ENCODE results near the gene BFSP1. TPM values are rescaled to one million over a fixed set of nuclear protein-coding genes. Genes with fewer than 3 reads are reported as not detected.

Gene BFSP1
- total and polyA plus RNA-seq, 2 experiments from 2014 or later, result 2.0 to 2.3 TPM

DNA sequence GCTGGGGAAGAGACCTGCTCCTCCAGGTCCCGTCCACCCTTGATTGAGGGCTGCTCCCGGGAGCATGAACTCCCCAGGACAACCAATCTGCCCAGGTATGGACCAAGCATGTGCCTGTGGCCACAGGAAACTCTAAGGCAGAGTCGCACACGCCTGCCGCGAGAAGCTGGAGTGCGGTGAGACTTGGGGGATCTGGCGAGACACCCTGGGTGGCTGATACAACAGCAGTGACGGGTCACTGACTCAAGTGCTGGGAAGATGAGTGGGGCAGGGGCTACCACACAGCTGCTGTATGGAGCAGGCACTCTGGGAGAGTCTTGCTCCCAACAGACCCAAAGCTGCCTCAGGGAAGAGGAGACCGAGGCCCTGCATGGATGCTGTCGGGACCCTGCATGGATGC, 40.1 kb downstream of the BFSP1 start:
- WGBS (ENCODE audit: low lambda C conversion rate, missing lambda C conversion rate), result 95% methylated on average over 11 of the region's 11 CpGs
- no peak for TF ChIP-seq EZH2 (IDR thresholded peaks at IDR 0.05; ENCODE audit: borderline replicate concordance)
- no peak for TF ChIP-seq EZH2phosphoT487 (IDR thresholded peaks at IDR 0.05; ENCODE audit: low read depth, severe bottlenecking, unreplicated experiment)
- TF ChIP-seq CTCF (IDR thresholded peaks at IDR 0.05; ENCODE audit: poor library complexity), result no peak
- no peak overlapping the region for H3K4me2 ChIP-seq
- no peaks in the 10 kb centered on the region for H3K79me2 ChIP-seq
- no peaks in the 10 kb centered on the region for H3K9me3 ChIP-seq (ENCODE audit: low read depth)
- no peaks in the 10 kb centered on the region for H3K27me3 ChIP-seq
- H3K27ac ChIP-seq, result no peak overlapping the region
- H3K4me1 ChIP-seq (ENCODE audit: insufficient read depth), result no peaks in the 10 kb centered on the region
- H4K20me1 ChIP-seq (ENCODE audit: insufficient read depth, poor library complexity, severe bottlenecking), result no peaks in the 10 kb centered on the region
- no peaks in the 10 kb centered on the region for H3K9me2 ChIP-seq (replicated peaks; ENCODE audit: insufficient read depth)
- H2AFZ ChIP-seq, result no peak overlapping the region
- DNase-seq (ENCODE audit: low spot score), result no peak
- no peaks in the 10 kb centered on the region for H3K36me3 ChIP-seq (replicated peaks; ENCODE audit: insufficient read depth, low read depth)
- no peak overlapping the region for H3K4me3 ChIP-seq

- H4K20me1 ChIP-seq (ENCODE audit: insufficient read depth, poor library complexity, severe bottlenecking), result no peaks in the 10 kb centered on the region
- H2AFZ ChIP-seq, result no peak overlapping the region
- H3K27ac ChIP-seq, result no peak overlapping the region
- DNase-seq (ENCODE audit: low spot score), result no peak
- no peaks in the 10 kb centered on the region for H3K27me3 ChIP-seq
- H3K9me3 ChIP-seq (ENCODE audit: low read depth), result no peaks in the 10 kb centered on the region
- no peak for TF ChIP-seq EZH2phosphoT487 (IDR thresholded peaks at IDR 0.05; ENCODE audit: low read depth, severe bottlenecking, unreplicated experiment)
- TF ChIP-seq CTCF (IDR thresholded peaks at IDR 0.05; ENCODE audit: poor library complexity), result no peak
- TF ChIP-seq EZH2 (IDR thresholded peaks at IDR 0.05; ENCODE audit: borderline replicate concordance), result no peak
- H3K9me2 ChIP-seq (replicated peaks; ENCODE audit: insufficient read depth), result no peaks in the 10 kb centered on the region
- H3K4me2 ChIP-seq, result no peak overlapping the region
- H3K4me3 ChIP-seq, result no peak overlapping the region
- H3K36me3 ChIP-seq (replicated peaks; ENCODE audit: insufficient read depth, low read depth), result no peaks in the 10 kb centered on the region
- no peaks in the 10 kb centered on the region for H3K4me1 ChIP-seq (ENCODE audit: insufficient read depth)
- WGBS (ENCODE audit: low lambda C conversion rate, missing lambda C conversion rate), result 85% methylated on average over 7 of the region's 7 CpGs
- no peaks in the 10 kb centered on the region for H3K79me2 ChIP-seq
These were observed 40.7 kb downstream of the BFSP1 start for GRCh38 chr20:17490501-17490900.

GRCh38 chr20:17488916-17489600, 42.1 kb downstream of the BFSP1 start:
- Histone ChIP-seq H3K36me3 (replicated peaks; ENCODE audit: insufficient read depth, low read depth) (no peaks in the 10 kb centered on the region), H3K27ac (no peak overlapping the region), H3K9me2 (replicated peaks; ENCODE audit: insufficient read depth) (no peaks in the 10 kb centered on the region), H3K4me1 (ENCODE audit: insufficient read depth) (no peaks in the 10 kb centered on the region), H3K4me2 (no peak overlapping the region), H3K79me2 (no peaks in the 10 kb centered on the region), H3K9me3 (ENCODE audit: low read depth) (no peaks in the 10 kb centered on the region), H4K20me1 (ENCODE audit: insufficient read depth, poor library complexity, severe bottlenecking) (no peaks in the 10 kb centered on the region), H2AFZ (no peak overlapping the region), H3K4me3 (no peak overlapping the region), H3K27me3 (no peaks in the 10 kb centered on the region)
- TF ChIP-seq EZH2phosphoT487 (IDR thresholded peaks at IDR 0.05; ENCODE audit: low read depth, severe bottlenecking, unreplicated experiment) (no peak), CTCF (IDR thresholded peaks at IDR 0.05; ENCODE audit: poor library complexity) (no peak), EZH2 (IDR thresholded peaks at IDR 0.05; ENCODE audit: borderline replicate concordance) (no peak)
- DNase-seq (ENCODE audit: low spot score), result no peak
- WGBS (ENCODE audit: low lambda C conversion rate, missing lambda C conversion rate), result 85% methylated on average over 9 of the region's 9 CpGs

All from hepatocyte (in vitro differentiated cells).